HEK293 (cell line): ENCODE measurements around the gene ZSCAN25.

Experiments
- GFI1B ChIP-seq: fragments of 450-650 bp; formaldehyde crosslinking; IDR thresholded peaks from 2 replicates; pipeline ENCODE4 v1.5.1; 2016; ENCODE audit warnings: missing biosample characterization, missing genetic modification characterization
- HOXD13 ChIP-seq: sonication (generic); formaldehyde crosslinking; IDR thresholded peaks from 2 replicates; pipeline ENCODE4 v1.8.0; 2022; ENCODE audit warnings: missing genetic modification reagents, borderline replicate concordance
- OSR2 ChIP-seq: fragments of 450-650 bp; formaldehyde crosslinking; IDR thresholded peaks from 2 replicates; pipeline ENCODE4 v1.5.1; 2016; ENCODE audit warnings: missing biosample characterization, missing genetic modification characterization
- OVOL3 ChIP-seq: fragments of 450-650 bp; formaldehyde crosslinking; IDR thresholded peaks from 2 replicates; pipeline ENCODE4 v1.5.1; 2016; ENCODE audit warnings: missing biosample characterization, missing genetic modification characterization
- SCRT2 ChIP-seq: fragments of 450-650 bp; formaldehyde crosslinking; IDR thresholded peaks from 2 replicates; pipeline ENCODE4 v1.5.1; 2016; ENCODE audit warnings: missing biosample characterization, missing genetic modification characterization
- SP7 ChIP-seq: fragments of 450-650 bp; formaldehyde crosslinking; IDR thresholded peaks from 2 replicates; pipeline ENCODE4 v1.5.1; 2016; ENCODE audit warnings: missing biosample characterization, missing genetic modification characterization
- YY2 ChIP-seq: fragments of 450-650 bp; formaldehyde crosslinking; IDR thresholded peaks from 2 replicates; pipeline ENCODE4 v1.5.1; 2016; ENCODE audit warnings: missing biosample characterization, missing genetic modification characterization
- ZBTB20 ChIP-seq: fragments of 450-650 bp; formaldehyde crosslinking; IDR thresholded peaks from 2 replicates; pipeline ENCODE4 v1.5.1; 2016; ENCODE audit warnings: missing biosample characterization, missing genetic modification characterization
- ZIC2 ChIP-seq: fragments of 450-650 bp; formaldehyde crosslinking; IDR thresholded peaks from 2 replicates; pipeline ENCODE4 v1.5.1; 2016; ENCODE audit warnings: missing biosample characterization, missing genetic modification characterization
- ZNF184 ChIP-seq: fragments of 450-650 bp; IDR thresholded peaks from 2 replicates; pipeline ENCODE4 v1.5.1; 2018; ENCODE audit warnings: missing biosample characterization, mild to moderate bottlenecking, missing genetic modification characterization
- ZNF211 ChIP-seq: fragments of 450-650 bp; formaldehyde crosslinking; IDR thresholded peaks from 2 replicates; pipeline ENCODE4 v1.5.1; 2016; ENCODE audit warnings: low read depth, missing biosample characterization, missing genetic modification characterization
- ZNF24 ChIP-seq: fragments of 450-650 bp; formaldehyde crosslinking; IDR thresholded peaks from 2 replicates; pipeline ENCODE4 v1.5.1; 2016; ENCODE audit warnings: missing biosample characterization, missing genetic modification characterization
- ZNF48 ChIP-seq: fragments of 450-650 bp; formaldehyde crosslinking; IDR thresholded peaks from 2 replicates; pipeline ENCODE4 v1.5.1; 2016; ENCODE audit warnings: missing biosample characterization, missing genetic modification characterization
- ZNF530 ChIP-seq: fragments of 450-650 bp; formaldehyde crosslinking; IDR thresholded peaks from 2 replicates; pipeline ENCODE4 v1.5.1; 2016; ENCODE audit warnings: low read depth, missing biosample characterization, missing genetic modification characterization
- ZNF544 ChIP-seq: fragments of 450-650 bp; formaldehyde crosslinking; IDR thresholded peaks from 2 replicates; pipeline ENCODE4 v1.5.0; 2017; ENCODE audit warnings: missing biosample characterization, missing genetic modification characterization
- ZNF558 ChIP-seq: fragments of 450-650 bp; formaldehyde crosslinking; IDR thresholded peaks from 2 replicates; pipeline ENCODE4 v1.5.1; 2016; ENCODE audit warnings: missing biosample characterization, missing genetic modification characterization
- ZNF707 ChIP-seq: fragments of 450-650 bp; formaldehyde crosslinking; IDR thresholded peaks from 2 replicates; pipeline ENCODE4 v1.5.1; 2016; ENCODE audit warnings: missing biosample characterization, missing genetic modification characterization
- ZNF785 ChIP-seq: fragments of 450-650 bp; formaldehyde crosslinking; IDR thresholded peaks from 2 replicates; pipeline ENCODE4 v1.5.1; 2016; ENCODE audit warnings: missing biosample characterization, missing genetic modification characterization
- TF ChIP-seq, protein P1 (sequence below): fragments of 450-650 bp; formaldehyde crosslinking; IDR thresholded peaks from 2 replicates; pipeline ENCODE4 v1.5.1; 2016; ENCODE audit warnings: missing biosample characterization, missing genetic modification characterization
- TF ChIP-seq, protein P2 (sequence below): fragments of 450-650 bp; IDR thresholded peaks from 2 replicates; pipeline ENCODE4 v1.5.1; 2018; ENCODE audit warnings: missing biosample characterization, missing genetic modification characterization
- TF ChIP-seq, protein P3 (sequence below): fragments of 450-650 bp; formaldehyde crosslinking; IDR thresholded peaks from 2 replicates; pipeline ENCODE4 v1.5.1; 2017; ENCODE audit warnings: missing biosample characterization, missing genetic modification characterization
- TF ChIP-seq, protein P4 (sequence below): fragments of 450-650 bp; formaldehyde crosslinking; IDR thresholded peaks from 2 replicates; pipeline ENCODE4 v1.5.0; 2017; ENCODE audit warnings: missing biosample characterization, missing genetic modification characterization, borderline replicate concordance
- TF ChIP-seq, protein P5 (sequence below): fragments of 450-650 bp; formaldehyde crosslinking; IDR thresholded peaks from 2 replicates; pipeline ENCODE4 v1.5.1; 2016; ENCODE audit warnings: missing biosample characterization, missing genetic modification characterization
- TF ChIP-seq, protein P6 (sequence below): fragments of 450-650 bp; formaldehyde crosslinking; IDR thresholded peaks from 2 replicates; pipeline ENCODE4 v1.5.1; 2016; ENCODE audit warnings: missing biosample characterization, missing genetic modification characterization

Gene ZSCAN25

DNA sequence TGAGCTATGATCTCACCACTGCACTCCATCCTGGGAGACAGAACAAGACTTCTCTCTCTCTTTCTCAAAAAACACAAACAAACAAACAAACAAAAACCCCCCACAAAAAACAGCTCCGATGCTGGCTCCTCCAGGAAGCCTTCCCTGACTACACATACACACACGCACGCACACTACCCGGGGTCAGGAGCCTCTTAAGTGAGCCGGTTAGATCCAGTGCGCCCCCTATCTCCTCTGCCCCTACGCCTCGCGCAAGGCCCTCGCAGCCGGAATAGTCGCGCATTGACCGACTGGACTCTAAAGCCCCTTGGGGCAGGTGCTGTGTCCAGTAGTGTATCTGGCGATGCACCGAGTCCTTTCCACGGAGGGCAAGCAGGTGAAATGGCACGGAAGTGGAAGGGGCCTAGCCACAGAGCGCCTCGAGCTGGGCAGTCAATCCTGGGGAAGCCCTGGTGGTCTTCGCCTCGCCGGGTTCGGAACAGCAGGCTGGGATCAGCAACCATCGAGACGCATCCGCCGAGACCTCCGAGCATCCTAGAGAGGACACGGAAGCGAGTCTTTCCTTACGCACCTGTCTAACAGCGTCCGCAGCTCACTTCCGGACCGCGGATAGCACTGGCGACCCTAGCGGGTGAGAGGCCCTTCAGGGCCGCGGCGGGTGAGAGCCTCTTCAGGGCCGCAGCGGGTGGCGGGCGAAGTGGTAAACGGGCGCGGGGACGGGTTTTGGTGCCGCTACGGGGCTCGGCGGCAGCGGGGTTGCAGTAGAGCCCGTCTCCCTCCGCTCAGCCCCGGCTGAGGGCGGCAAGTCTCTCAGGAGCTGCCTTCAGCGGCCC is at the start of gene ZSCAN25 (continued):
- TF ChIP-seq, protein P1, sequence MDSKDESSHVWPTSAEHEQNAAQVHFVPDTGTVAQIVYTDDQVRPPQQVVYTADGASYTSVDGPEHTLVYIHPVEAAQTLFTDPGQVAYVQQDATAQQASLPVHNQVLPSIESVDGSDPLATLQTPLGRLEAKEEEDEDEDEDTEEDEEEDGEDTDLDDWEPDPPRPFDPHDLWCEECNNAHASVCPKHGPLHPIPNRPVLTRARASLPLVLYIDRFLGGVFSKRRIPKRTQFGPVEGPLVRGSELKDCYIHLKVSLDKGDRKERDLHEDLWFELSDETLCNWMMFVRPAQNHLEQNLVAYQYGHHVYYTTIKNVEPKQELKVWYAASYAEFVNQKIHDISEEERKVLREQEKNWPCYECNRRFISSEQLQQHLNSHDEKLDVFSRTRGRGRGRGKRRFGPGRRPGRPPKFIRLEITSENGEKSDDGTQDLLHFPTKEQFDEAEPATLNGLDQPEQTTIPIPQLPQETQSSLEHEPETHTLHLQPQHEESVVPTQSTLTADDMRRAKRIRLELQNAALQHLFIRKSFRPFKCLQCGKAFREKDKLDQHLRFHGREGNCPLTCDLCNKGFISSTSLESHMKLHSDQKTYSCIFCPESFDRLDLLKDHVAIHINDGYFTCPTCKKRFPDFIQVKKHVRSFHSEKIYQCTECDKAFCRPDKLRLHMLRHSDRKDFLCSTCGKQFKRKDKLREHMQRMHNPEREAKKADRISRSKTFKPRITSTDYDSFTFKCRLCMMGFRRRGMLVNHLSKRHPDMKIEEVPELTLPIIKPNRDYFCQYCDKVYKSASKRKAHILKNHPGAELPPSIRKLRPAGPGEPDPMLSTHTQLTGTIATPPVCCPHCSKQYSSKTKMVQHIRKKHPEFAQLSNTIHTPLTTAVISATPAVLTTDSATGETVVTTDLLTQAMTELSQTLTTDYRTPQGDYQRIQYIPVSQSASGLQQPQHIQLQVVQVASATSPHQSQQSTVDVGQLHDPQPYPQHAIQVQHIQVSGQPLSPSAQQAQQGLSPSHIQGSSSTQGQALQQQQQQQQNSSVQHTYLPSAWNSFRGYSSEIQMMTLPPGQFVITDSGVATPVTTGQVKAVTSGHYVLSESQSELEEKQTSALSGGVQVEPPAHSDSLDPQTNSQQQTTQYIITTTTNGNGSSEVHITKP, result peak; percentile 54; the same call in 1 of the 2 replicates
- TF ChIP-seq ZIC2 (peak; percentile 72), HOXD13 (no peak), SP7 (peak; percentile 91), ZNF707 (tag by site-specific recombination) (no peak), OSR2 (tag by site-specific recombination) (no peak; the same call in 1 of the 2 replicates), ZNF544 (no peak), YY2 (tag by site-specific recombination) (peak; percentile 31; the same call in 1 of the 2 replicates), ZNF530 (tag by site-specific recombination) (no peak), OVOL3 (tag by site-specific recombination) (peak; percentile 75; the same call in 1 of the 2 replicates), ZNF785 (peak; percentile 37; the same call in 1 of the 2 replicates), ZNF211 (no peak), ZNF24 (tag by site-specific recombination) (peak; percentile 65), GFI1B (tag by site-specific recombination) (0 out of 2 replicates have a peak, but pooled peaks have one; percentile 38), ZNF184 (peak; percentile 18; the same call in 1 of the 2 replicates), ZNF48 (tag by site-specific recombination) (no peak), ZNF558 (0 out of 2 replicates have a peak, but pooled peaks have one; percentile 7), SCRT2 (peak; percentile 87), ZBTB20 (peak; percentile 62; the same call in 1 of the 2 replicates)
- TF ChIP-seq, protein P2, sequence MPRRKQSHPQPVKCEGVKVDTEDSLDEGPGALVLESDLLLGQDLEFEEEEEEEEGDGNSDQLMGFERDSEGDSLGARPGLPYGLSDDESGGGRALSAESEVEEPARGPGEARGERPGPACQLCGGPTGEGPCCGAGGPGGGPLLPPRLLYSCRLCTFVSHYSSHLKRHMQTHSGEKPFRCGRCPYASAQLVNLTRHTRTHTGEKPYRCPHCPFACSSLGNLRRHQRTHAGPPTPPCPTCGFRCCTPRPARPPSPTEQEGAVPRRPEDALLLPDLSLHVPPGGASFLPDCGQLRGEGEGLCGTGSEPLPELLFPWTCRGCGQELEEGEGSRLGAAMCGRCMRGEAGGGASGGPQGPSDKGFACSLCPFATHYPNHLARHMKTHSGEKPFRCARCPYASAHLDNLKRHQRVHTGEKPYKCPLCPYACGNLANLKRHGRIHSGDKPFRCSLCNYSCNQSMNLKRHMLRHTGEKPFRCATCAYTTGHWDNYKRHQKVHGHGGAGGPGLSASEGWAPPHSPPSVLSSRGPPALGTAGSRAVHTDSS (tag by site-specific recombination), result no peak
- TF ChIP-seq, protein P3, sequence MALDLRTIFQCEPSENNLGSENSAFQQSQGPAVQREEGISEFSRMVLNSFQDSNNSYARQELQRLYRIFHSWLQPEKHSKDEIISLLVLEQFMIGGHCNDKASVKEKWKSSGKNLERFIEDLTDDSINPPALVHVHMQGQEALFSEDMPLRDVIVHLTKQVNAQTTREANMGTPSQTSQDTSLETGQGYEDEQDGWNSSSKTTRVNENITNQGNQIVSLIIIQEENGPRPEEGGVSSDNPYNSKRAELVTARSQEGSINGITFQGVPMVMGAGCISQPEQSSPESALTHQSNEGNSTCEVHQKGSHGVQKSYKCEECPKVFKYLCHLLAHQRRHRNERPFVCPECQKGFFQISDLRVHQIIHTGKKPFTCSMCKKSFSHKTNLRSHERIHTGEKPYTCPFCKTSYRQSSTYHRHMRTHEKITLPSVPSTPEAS (tag by site-specific recombination), result peak; percentile 75
- TF ChIP-seq, protein P4, sequence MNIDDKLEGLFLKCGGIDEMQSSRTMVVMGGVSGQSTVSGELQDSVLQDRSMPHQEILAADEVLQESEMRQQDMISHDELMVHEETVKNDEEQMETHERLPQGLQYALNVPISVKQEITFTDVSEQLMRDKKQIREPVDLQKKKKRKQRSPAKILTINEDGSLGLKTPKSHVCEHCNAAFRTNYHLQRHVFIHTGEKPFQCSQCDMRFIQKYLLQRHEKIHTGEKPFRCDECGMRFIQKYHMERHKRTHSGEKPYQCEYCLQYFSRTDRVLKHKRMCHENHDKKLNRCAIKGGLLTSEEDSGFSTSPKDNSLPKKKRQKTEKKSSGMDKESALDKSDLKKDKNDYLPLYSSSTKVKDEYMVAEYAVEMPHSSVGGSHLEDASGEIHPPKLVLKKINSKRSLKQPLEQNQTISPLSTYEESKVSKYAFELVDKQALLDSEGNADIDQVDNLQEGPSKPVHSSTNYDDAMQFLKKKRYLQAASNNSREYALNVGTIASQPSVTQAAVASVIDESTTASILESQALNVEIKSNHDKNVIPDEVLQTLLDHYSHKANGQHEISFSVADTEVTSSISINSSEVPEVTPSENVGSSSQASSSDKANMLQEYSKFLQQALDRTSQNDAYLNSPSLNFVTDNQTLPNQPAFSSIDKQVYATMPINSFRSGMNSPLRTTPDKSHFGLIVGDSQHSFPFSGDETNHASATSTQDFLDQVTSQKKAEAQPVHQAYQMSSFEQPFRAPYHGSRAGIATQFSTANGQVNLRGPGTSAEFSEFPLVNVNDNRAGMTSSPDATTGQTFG (tag by site-specific recombination), result 0 out of 2 replicates have a peak, but pooled peaks have one; percentile 45
- TF ChIP-seq, protein P5, sequence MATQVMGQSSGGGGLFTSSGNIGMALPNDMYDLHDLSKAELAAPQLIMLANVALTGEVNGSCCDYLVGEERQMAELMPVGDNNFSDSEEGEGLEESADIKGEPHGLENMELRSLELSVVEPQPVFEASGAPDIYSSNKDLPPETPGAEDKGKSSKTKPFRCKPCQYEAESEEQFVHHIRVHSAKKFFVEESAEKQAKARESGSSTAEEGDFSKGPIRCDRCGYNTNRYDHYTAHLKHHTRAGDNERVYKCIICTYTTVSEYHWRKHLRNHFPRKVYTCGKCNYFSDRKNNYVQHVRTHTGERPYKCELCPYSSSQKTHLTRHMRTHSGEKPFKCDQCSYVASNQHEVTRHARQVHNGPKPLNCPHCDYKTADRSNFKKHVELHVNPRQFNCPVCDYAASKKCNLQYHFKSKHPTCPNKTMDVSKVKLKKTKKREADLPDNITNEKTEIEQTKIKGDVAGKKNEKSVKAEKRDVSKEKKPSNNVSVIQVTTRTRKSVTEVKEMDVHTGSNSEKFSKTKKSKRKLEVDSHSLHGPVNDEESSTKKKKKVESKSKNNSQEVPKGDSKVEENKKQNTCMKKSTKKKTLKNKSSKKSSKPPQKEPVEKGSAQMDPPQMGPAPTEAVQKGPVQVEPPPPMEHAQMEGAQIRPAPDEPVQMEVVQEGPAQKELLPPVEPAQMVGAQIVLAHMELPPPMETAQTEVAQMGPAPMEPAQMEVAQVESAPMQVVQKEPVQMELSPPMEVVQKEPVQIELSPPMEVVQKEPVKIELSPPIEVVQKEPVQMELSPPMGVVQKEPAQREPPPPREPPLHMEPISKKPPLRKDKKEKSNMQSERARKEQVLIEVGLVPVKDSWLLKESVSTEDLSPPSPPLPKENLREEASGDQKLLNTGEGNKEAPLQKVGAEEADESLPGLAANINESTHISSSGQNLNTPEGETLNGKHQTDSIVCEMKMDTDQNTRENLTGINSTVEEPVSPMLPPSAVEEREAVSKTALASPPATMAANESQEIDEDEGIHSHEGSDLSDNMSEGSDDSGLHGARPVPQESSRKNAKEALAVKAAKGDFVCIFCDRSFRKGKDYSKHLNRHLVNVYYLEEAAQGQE (tag by site-specific recombination), result peak; percentile 58
- TF ChIP-seq, protein P6, sequence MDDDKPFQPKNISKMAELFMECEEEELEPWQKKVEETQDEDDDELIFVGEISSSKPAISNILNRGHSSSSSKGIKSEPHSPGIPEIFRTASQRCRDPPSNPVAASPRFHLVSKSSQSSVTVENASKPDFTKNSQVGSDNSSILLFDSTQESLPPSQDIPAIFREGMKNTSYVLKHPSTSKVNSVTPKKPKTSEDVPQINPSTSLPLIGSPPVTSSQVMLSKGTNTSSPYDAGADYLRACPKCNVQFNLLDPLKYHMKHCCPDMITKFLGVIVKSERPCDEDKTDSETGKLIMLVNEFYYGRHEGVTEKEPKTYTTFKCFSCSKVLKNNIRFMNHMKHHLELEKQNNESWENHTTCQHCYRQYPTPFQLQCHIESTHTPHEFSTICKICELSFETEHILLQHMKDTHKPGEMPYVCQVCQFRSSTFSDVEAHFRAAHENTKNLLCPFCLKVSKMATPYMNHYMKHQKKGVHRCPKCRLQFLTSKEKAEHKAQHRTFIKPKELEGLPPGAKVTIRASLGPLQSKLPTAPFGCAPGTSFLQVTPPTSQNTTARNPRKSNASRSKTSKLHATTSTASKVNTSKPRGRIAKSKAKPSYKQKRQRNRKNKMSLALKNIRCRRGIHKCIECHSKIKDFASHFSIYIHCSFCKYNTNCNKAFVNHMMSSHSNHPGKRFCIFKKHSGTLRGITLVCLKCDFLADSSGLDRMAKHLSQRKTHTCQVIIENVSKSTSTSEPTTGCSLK (tag by site-specific recombination), result no peak
